HG03571 (cell line): Measurements from ENCODE around the gene ARHGAP15.

Experiments used
- ATAC-seq: cut with Tn5 transposase; IDR thresholded peaks from one replicate; pipeline ENCODE4 v1.9.1; 2021; ENCODE audit not compliant: unreplicated experiment

Gene ARHGAP15

DNA sequence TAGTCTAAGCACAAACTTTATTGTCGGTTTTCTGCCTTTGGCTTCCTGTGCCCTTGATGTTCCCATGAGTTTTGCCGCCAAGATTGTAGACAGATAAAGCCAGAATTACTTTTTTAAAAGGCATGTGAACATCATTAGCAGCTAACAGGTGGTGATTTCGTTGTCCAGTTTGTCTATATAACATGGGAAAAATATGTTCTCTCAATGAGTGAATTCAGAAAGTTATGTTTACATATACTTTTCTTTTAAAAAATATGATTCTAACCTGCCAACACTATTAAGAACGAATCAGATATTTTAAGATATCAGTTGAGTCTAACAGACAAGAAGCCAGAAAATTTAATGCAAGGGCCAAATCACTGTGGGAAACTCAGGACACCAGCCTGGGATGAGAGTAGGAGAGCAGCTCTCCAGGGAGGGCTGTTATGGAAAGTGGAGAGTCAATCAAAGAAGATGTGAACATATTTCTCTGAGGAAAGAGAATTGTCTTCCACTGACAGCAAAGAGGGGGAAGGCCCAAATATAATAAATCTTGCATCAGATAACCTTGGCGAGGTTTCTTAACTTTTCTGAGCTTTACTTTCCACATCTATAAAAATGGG, 311.3 kb downstream of the ARHGAP15 start:
- no peak for ATAC-seq

DNA sequence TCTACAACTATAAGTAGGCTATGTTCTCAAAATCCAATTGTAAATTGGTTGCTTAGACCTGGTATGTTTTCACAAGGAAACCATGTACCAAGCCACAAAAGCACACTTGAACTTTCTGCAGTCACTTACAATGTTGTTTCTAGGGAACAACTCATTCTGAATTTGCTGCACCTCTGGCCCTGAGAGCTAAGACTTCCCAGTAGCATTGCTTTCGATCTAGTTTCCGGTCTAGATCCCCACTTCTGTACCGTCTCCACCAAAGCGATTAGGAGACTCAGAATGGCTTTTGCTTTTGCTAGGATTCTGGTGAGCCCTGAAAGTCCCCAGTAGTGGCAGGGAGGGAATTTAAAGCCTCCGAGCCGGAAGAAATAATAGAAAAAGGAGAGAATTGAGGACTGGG, 313.0 kb downstream of the ARHGAP15 start:
- ATAC-seq: no peak

DNA sequence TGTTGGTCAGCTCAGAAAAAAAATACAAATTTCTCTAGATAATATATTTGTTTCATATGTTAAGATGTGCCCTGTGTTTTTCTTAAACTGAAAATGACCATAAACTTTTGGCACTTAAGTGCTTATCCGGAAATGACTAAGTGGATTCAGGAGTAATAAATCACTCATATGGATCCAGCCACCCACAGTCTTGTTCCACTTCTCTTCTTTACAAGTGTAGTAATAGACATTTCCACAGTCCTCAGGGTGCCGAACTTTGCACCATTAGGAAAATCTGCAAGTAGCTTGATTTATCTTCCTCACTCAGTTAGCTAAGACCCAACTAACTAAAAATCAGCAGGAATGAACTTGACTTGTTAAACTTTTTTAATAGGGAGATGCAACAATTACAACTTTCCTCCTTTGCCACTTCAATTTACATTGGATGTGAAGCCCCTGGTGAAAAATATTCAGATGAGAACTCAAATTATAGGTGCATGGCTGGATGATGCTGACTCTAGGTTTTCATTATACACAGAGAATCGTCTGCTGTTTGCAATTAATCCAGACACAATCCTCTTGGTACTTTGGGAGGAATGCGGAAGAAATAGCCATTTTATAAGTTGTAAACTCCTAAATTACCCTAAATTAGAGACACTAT, 322.5 kb downstream of the ARHGAP15 start:
- ATAC-seq: peak; percentile 71

DNA sequence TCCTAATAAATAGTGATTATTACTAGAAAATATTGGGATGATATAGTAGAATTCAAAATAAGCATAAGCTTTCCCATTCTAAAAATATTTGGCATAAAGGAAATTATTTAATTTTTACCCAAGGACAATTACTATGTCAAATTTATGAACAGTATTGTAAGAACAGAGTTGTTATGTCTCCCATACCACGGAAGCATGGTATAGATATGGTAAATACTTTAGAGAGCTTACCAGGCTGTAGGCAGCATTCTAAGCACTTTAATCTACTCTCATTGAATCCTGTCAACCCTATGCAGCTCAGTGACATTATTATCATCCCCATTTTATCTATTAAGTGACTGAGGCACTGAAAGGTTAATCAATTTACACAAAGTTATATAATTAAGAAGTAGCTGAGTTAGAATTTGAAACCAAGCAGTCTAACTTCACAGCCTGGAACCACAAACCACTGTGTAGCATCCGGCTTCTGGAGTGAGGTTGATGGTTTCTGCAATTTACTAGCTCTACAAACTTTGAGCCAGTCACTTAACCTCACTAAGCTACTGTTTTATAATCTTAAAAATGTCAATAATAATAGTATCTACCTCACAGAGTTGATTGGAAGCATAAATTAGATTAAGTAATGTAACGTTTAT, 323.7 kb downstream of the ARHGAP15 start:
- peak; percentile 84 for ATAC-seq

DNA sequence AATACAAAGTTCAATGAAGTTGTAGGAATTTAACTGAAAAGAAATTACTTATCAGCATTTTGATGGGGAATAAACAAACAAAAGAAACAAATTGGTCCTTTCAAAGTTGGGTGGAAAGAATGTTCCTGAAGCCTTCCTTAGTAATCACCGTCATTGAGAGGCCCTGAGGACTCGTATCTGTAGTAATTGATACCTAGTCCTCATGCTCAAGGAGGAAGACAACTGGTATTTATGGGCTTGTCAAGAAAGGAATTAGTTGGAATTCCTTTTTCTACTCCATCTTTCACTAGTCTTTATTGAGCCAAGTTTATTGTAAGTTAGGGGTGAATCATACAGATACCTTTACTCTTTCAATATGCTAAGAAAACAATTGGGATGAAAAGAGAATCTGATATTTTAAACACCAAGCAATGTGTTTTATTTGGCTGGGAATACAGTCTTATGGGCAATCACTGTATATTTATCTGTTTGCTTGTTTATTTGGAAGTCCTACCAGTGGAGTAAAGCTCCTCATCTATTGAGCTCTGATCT, 324.8 kb downstream of the ARHGAP15 start:
- ATAC-seq: no peak

DNA sequence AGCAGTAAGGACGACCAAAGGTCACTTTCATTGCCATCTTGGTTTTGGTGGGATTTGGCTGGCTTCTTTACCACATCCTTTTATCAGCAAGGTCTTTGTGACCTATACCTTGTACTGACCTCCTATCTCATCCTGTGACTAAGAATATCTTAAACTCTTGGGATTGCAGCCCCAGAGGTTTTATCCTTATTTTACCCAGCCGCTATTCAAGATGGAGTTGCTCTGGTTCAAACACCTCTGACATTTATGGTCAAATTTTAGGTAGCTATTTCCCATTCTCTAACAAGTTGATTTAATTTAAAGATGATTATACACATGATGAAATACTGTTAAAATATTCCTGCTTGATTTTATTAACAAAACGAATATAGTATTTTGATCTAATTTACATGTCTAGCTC, 326.1 kb downstream of the ARHGAP15 start:
- ATAC-seq: no peak

DNA sequence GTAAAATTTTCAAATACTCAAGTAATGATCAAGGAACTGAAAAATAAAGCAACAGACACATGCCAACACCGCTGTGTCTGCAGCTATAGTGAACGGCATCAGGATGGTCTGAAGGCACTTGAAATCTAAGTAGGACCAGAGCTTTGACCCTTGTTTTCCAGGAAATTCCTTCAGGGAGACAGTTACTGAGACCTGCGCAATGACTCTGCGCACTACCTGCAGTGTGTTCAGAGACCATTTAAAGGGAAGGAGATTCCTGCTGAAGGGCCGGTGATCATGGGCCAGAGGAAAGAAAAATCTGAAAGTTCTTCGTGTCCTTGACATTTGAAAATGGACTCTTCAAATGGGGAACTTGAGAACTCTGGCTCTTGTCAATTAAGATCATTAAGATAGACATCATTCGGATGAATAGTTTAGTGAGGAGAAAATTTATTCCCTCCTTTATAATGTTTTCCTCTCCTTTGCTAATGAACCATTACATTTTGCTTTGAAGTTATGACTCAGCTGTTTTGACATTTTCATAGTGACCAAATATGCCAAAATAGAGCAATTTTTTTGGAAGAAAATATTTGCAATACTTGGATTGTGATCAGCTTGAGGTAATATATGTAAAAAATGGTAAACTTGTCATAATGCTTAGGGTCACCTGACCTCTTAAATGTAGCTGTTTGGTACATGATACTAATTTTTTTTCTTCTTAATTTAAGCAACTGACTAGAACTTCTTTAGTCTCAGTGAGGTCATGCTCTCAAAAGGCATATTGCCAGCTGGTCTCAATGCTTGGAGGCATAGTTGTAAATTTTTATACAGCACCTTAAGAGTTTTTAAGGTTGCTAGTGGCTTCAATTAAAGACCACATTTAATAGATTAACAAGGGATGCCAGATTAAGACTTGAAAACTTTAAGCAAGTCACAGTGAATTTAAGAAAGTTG, 329.3 kb downstream of the ARHGAP15 start:
- no peak for ATAC-seq

DNA sequence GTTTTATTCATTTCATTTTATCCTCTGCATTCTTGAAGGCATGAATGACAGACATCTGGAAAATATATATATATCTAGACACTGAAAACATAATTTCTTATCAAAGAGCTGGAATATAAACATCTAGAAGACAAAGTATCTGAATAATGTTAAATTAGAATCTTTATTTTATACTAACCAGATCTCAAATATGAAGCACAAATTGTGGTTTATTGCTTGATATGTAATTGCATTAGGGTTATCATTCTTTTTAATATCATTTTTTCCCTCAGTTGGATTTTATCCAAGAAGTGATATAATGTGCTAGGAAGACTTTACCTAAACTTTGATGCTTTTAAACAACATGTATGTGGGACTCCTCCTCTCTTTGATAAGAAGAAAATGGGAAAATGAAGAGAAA, 331.2 kb downstream of the ARHGAP15 start:
- no peak for ATAC-seq

DNA sequence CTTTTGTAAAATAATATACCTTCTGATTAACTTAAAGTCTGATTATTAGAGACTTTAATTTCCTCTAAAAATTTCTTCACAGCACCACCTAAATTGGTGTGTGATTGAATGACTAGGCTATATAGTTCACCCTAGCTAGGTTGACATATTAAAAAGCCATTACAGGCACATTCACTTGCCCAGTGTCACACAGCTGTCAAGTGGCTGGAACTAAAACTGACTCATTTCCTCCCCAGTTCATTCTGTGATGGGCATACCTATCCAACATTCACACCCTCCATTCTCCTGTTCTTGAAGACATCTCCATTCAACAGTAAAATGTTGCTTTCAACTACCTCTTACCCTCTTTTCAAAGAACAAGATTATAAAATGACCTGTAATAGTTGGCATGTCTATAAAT, 334.5 kb downstream of the ARHGAP15 start:
- no peak for ATAC-seq

DNA sequence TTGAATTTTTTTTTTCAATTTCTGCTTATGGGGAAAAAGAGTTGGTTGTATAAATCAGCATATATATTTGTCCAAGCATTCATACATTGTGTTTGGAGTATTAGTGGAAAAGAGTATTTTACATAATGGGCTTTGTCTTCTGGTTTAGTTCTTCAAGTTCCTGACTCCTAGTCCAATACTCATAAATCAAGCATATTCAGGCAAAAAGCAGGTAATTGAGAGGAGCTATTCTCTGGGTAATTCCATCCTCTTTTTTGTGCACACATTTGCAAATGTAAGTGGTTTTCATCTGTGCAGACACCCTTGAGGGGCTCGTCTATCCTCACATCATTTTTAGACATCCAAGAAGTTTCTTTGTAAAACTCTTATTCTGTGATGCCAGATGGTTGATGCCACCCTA, 337.2 kb downstream of the ARHGAP15 start:
- no peak for ATAC-seq

DNA sequence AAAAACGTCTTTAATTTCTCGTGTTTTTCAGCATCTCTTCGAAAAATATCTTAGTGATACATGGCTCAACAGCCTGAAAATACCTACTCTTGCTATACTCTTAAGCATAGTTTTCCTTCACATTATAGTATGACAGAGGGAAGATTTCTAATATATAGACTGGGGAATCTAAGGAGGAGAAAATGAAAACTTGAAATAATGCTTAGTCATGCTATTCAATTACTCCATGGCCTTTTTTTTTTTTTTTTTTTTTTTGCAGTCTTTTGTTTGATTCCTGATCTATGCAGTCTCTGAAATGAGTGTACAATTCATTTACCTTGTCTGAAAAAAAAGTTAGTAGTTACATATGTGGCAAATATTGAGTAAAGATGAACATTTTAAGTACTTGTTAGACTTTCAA, 337.8 kb downstream of the ARHGAP15 start:
- no peak for ATAC-seq

DNA sequence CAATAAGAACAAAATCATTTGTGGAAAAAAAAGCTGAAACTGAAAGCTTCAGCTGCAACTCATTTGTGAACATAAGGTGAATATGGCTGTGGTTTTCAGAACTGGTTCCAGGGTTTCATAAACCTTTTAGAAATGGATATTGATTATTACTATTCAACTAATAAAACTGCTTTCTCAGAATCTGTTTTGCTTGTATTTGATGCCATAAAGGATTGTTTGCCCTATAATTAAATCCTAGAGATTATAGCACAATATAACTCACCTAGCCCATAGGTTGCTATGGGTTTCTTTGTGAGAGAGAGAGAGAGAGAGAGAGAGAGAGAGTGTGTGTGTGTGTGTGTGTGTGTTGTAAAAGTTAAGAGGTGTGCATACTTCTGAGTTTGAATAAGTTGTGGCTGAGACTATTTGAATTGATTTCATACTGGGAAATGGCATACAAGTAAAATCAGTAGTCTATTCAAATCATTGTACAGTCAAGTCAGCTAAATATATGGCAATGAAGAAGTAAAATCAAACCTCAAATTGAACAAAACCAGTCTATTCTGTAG, 339.2 kb downstream of the ARHGAP15 start:
- ATAC-seq: no peak

DNA sequence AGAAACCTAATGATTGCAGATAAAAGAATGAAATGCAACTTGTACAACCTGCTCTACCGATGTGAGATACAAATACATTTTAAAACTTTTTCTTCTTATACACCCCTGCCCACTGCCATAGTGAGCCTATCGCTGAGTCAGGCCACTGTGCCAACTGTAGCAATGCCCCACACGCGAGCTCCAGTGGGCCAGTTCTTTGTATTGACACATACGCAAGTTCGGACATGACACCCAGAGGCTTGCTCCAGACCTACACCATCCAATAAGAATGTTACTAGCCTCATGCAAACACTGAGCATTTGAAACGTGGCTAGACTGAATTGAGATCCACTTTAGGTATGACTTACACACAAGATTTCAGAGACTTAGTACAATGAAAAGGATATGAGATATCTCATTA, 340.1 kb downstream of the ARHGAP15 start:
- ATAC-seq: no peak

DNA sequence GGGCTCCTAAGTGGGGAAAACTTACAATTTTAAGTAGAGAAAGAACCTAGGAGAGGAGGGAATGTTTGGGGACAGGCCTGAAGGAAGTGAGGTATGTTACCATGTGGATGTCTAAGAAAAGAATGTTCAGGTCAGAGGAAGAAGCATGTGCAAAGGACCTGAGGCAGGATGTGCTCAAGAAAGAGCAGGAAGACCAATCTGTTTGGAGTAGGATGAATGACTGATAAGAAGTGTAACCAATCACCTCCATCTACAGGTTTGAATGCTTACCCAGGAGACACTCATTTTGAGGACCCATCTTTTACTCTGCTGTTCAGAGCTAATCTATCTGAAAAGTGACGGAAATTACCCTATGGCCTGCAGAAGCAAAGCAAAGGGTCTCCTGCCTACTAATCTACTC, 342.3 kb downstream of the ARHGAP15 start:
- no peak for ATAC-seq

DNA sequence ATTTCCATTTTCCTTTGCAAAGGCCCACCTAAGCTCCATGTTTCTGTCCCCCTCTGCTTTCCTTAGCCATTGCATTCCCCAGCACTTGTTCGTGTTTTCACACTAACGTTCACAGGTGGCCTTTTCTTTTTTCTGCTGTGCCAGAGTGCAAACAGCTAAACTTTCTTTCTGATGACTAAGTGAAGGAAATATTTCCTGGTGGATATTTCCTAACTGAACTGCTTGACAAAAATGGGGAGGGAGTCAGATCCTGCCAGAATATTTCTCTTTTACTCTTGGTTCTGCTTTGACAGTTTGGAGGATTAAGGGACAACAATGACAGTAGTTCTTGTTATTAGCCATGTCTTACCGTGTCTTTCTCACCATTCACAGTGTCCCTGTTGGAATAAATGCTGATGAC, 344.0 kb downstream of the ARHGAP15 start:
- no peak for ATAC-seq

DNA sequence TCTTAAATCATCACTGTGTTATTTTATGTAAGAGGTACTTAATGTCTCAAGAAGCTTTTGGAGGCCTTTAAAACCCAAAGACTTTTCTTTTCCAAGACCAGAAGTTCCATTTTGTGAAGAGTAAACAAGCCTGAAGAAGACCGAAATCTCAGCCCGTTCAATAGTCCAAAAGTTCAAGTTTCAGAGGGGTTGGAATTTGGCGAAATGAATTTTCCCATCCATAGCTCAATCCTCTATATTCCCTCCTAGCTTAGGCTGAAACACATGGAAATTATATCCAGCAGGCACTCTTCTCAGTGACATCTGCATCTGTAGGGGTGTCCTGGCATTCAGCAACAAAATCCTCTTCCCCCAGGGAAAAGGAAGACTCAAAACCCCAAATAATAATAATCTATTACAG, 344.6 kb downstream of the ARHGAP15 start:
- ATAC-seq: no peak

DNA sequence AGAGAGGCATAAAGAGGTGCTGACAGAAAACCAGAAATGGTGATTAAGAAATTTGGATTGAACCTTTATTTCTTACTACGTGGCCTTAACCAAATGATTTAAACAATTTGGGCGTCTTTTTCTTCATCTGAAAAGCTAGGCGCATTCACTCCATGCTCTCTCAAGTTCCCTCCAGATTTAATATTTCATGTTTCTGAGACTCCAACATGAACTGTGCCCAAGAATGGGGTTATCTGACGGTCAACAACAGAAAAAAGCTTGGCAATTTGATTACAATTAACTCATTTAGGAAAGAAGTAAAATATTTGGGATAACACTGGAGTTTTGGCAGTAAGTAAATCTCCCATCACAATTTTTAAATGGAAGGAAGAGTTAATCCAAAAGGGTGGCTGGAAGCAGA, 345.4 kb downstream of the ARHGAP15 start:
- no peak for ATAC-seq

DNA sequence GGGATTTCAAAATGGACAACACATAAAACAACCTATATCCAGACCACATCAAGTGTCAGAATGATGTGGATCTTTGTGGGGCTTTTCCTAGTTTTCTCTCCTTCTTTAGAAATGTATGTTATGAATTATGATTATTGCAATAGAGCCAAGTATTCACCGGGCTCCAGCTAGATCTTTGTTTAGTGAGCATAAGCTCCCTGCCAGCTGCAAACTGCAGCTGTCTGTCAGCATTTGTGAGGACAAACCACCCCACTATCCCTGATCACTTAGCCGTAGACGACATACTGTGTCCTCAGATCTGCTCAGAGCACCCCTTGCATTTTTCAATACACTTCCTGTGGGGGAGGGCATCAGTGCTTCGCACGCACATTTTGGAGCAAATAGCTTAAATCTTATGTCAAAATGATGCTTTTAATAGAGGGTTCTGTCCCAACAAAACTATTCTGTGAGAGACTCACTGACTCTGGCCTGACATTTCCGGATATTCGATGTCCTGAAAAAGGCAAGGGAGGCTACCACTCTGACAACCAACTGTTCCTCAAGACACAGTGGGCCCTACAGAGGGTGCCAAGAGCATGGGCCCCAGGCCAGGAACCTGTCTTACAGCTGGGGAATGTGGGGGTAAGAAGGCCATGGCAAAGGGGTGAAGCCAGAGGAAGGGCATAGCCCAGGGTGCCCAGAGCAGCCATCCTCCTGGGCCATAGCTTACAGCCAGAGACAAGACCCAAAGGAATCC, 346.0 kb downstream of the ARHGAP15 start:
- no peak for ATAC-seq

DNA sequence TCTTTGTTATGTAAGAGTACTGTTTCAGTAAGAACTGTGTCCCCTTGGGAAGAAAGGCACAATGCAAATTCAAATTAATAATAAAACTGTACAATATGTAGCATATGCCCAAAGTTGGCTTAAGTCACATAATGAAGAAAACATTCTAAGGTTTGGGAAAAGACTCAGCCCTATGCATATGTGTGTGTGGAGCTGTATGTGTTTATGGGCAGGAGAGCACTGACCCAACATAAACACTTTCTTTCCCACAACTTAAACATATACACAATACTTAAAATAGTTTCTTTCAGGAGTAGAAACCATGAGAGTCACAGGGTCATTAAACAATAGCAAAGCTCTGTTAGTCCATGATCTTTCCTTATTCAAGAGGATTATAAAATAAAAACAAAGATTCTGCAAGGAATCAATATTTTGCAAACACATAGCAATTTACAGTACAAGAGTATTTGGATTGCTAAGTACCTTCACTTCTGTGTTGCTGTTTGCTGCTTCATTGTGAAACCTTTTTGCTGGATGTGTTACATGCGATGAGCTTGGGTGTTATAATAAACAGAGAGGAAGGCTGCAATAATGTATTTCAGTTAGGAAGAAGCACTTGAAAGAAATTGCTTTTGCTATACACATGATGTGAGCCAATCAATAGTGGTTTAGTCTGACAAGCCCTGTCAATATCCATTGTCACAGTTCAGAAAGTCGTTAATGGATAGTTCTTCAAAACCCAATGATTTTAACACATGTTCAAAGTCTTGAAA, 347.3 kb downstream of the ARHGAP15 start:
- ATAC-seq: no peak
